Activated T-cell treated with anti-CD3 and anti-CD28 coated beads, Interleukin-2, amount 50 U/mL, for 48 hours (primary cell): ENCODE data around the gene FHIT.
"Not testable (repeated sequence)": the region's sequence is repeated elsewhere in the genome, so short reads cannot be mapped to it uniquely, and the experiment has no call there.

Experiments
- DNase-seq, 2 experiments: peaks; one replicate each; pipeline ENCODE4 v3.0.0-alpha.2; 2020

FHIT gene

GRCh38 chr3:60542995-60543394 lies 708.3 kb downstream of the FHIT start:
- no peak for DNase-seq

GRCh38 chr3:60539394-60539793 lies 711.9 kb downstream of the FHIT start:
- DNase-seq = not testable (repeated sequence)

- no peak for DNase-seq
Measured at GRCh38 chr3:60536420-60536819, 714.8 kb downstream of the FHIT start.

GRCh38 chr3:60531759-60532158 lies 719.5 kb downstream of the FHIT start:
- DNase-seq = no peak

GRCh38 chr3:60528651-60529050 lies 722.6 kb downstream of the FHIT start:
- DNase-seq = no peak

GRCh38 chr3:60523536-60523935 lies 727.7 kb downstream of the FHIT start:
- no peak for DNase-seq

- no peak for DNase-seq
Measured at GRCh38 chr3:60517134-60517533, 734.1 kb downstream of the FHIT start.

- no peak for DNase-seq
Measured at GRCh38 chr3:60514866-60515265, 736.4 kb downstream of the FHIT start.

GRCh38 chr3:60514085-60514649 lies 737.1 kb downstream of the FHIT start:
- DNase-seq = no peak

- no peak for DNase-seq
Measured at GRCh38 chr3:60513241-60513640, 738.0 kb downstream of the FHIT start.

- DNase-seq = no peak
Measured at GRCh38 chr3:60512506-60512905, 738.7 kb downstream of the FHIT start.

GRCh38 chr3:60509471-60509870 lies 741.8 kb downstream of the FHIT start:
- DNase-seq = no peak

GRCh38 chr3:60504827-60505457 lies 746.3 kb downstream of the FHIT start:
- DNase-seq = no peak

GRCh38 chr3:60501314-60501713 lies 749.9 kb downstream of the FHIT start:
- DNase-seq = no peak

- DNase-seq = no peak
Measured at GRCh38 chr3:60497902-60498301, 753.4 kb downstream of the FHIT start.

GRCh38 chr3:60490992-60491391 lies 760.3 kb downstream of the FHIT start:
- no peak for DNase-seq

- DNase-seq = no peak
Measured at GRCh38 chr3:60475096-60475495, 776.2 kb downstream of the FHIT start.

GRCh38 chr3:60469481-60469880 lies 781.8 kb downstream of the FHIT start:
- DNase-seq = no peak

GRCh38 chr3:60463685-60464084 lies 787.6 kb downstream of the FHIT start:
- no peak for DNase-seq

- no peak for DNase-seq
Measured at GRCh38 chr3:60461267-60461666, 790.0 kb downstream of the FHIT start.

GRCh38 chr3:60456180-60456579 lies 795.1 kb downstream of the FHIT start:
- DNase-seq = no peak

- no peak for DNase-seq
Measured at GRCh38 chr3:60453326-60453725, 797.9 kb downstream of the FHIT start.

- DNase-seq = no peak
Measured at GRCh38 chr3:60448696-60449095, 802.6 kb downstream of the FHIT start.

GRCh38 chr3:60445446-60445845 lies 805.8 kb downstream of the FHIT start:
- no peak for DNase-seq

GRCh38 chr3:60444898-60445437 lies 806.3 kb downstream of the FHIT start:
- DNase-seq = no peak
